ENCODE measurements around the gene GABRB1. TPM values are rescaled to one million over a fixed set of nuclear protein-coding genes. Genes with fewer than 3 reads are reported as not detected.

Gene GABRB1
- total RNA-seq, 4 donors from 2014 or later, result 0.24 TPM; not detected in 3

GRCh38 chr4:47209833-47210232 is 178.5 kb downstream of the GABRB1 start:
- Histone ChIP-seq H3K4me3 (replicated peaks in 1 of 3) (no peak overlapping the region), H3K36me3 (no peaks in the 10 kb centered on the region), H3K4me1 (no peaks in the 10 kb centered on the region), H3K9me3 (no peaks in the 10 kb centered on the region), H3K27ac (no peak overlapping the region), H3K27me3 (no peaks in the 10 kb centered on the region)
- intact Hi-C loops (cut with DNase I), result no loop called here
- 44 to 58% methylated on average over 1 of the region's 1 CpG for WGBS, 2 donors
- no peak for DNase-seq
- no peak for TF ChIP-seq POLR2A (IDR thresholded peaks at IDR 0.05)
- TF ChIP-seq, protein P1, sequence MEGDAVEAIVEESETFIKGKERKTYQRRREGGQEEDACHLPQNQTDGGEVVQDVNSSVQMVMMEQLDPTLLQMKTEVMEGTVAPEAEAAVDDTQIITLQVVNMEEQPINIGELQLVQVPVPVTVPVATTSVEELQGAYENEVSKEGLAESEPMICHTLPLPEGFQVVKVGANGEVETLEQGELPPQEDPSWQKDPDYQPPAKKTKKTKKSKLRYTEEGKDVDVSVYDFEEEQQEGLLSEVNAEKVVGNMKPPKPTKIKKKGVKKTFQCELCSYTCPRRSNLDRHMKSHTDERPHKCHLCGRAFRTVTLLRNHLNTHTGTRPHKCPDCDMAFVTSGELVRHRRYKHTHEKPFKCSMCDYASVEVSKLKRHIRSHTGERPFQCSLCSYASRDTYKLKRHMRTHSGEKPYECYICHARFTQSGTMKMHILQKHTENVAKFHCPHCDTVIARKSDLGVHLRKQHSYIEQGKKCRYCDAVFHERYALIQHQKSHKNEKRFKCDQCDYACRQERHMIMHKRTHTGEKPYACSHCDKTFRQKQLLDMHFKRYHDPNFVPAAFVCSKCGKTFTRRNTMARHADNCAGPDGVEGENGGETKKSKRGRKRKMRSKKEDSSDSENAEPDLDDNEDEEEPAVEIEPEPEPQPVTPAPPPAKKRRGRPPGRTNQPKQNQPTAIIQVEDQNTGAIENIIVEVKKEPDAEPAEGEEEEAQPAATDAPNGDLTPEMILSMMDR (IDR thresholded peaks at IDR 0.05), result no peak

GRCh38 chr4:47210828-47211227 is 179.5 kb downstream of the GABRB1 start:
- no peak for DNase-seq
- Histone ChIP-seq H3K27ac (no peak overlapping the region), H3K27me3 (no peaks in the 10 kb centered on the region), H3K4me1 (no peaks in the 10 kb centered on the region), H3K36me3 (no peaks in the 10 kb centered on the region), H3K9me3 (no peaks in the 10 kb centered on the region), H3K4me3 (replicated peaks in 1 of 3) (no peak overlapping the region)
- no peak for TF ChIP-seq POLR2A (IDR thresholded peaks at IDR 0.05)
- TF ChIP-seq, protein P1 (IDR thresholded peaks at IDR 0.05), result no peak
- intact Hi-C loops (cut with DNase I), result no loop called here
- 45 to 53% methylated on average over 3 of the region's 3 CpGs for WGBS, 2 donors

- no peak overlapping the region for H3K27ac ChIP-seq
- DNase-seq, result no peak
- no peak for TF ChIP-seq POLR2A (IDR thresholded peaks at IDR 0.05)
- TF ChIP-seq, protein P1 (IDR thresholded peaks at IDR 0.05), result no peak
- H3K36me3 ChIP-seq, result no peaks in the 10 kb centered on the region
- 70 to 76% methylated on average over 2 of the region's 2 CpGs for WGBS, 2 donors
- H3K4me3 ChIP-seq (replicated peaks in 1 of 3), result no peak overlapping the region
- H3K27me3 ChIP-seq, result no peaks in the 10 kb centered on the region
- no peaks in the 10 kb centered on the region for H3K4me1 ChIP-seq
- H3K9me3 ChIP-seq, result no peaks in the 10 kb centered on the region
- intact Hi-C loops (cut with DNase I), result no loop called here
Measured at GRCh38 chr4:47213106-47213505, 181.7 kb downstream of the GABRB1 start.

GRCh38 chr4:47213539-47213938 is 182.2 kb downstream of the GABRB1 start:
- no peak for DNase-seq
- intact Hi-C loops (cut with DNase I), result no loop called here
- WGBS, 2 donors, result 85 to 90% methylated on average over 1 of the region's 1 CpG
- H3K36me3 ChIP-seq, result no peaks in the 10 kb centered on the region
- no peaks in the 10 kb centered on the region for H3K27me3 ChIP-seq
- no peak overlapping the region for H3K4me3 ChIP-seq (replicated peaks in 1 of 3)
- H3K4me1 ChIP-seq, result no peaks in the 10 kb centered on the region
- TF ChIP-seq, protein P1 (IDR thresholded peaks at IDR 0.05), result no peak
- TF ChIP-seq POLR2A (IDR thresholded peaks at IDR 0.05), result no peak
- H3K9me3 ChIP-seq, result no peaks in the 10 kb centered on the region
- H3K27ac ChIP-seq, result no peak overlapping the region

- no peak overlapping the region for H3K27ac ChIP-seq
- no peak for DNase-seq
- H3K27me3 ChIP-seq, result no peaks in the 10 kb centered on the region
- no peaks in the 10 kb centered on the region for H3K4me1 ChIP-seq
- WGBS, 2 donors, result 45 to 63% methylated on average over 3 of the region's 3 CpGs
- H3K36me3 ChIP-seq, result no peaks in the 10 kb centered on the region
- H3K4me3 ChIP-seq (replicated peaks in 1 of 3), result no peak overlapping the region
- H3K9me3 ChIP-seq, result no peaks in the 10 kb centered on the region
- TF ChIP-seq, protein P1 (IDR thresholded peaks at IDR 0.05), result no peak
- no peak for TF ChIP-seq POLR2A (IDR thresholded peaks at IDR 0.05)
- intact Hi-C loops (cut with DNase I), result no loop called here
Measured at GRCh38 chr4:47213971-47214370, 182.6 kb downstream of the GABRB1 start.

Data from thyroid gland (tissue), 4 donors.